ENCODE results near the gene RANBP10. TPM values are rescaled to one million over a fixed set of nuclear protein-coding genes. Genes with fewer than 3 reads are reported as not detected.

Gene RANBP10
- total and polyA plus RNA-seq, 2 experiments from 2014 or later, result 9.0 to 13.6 TPM

DNA sequence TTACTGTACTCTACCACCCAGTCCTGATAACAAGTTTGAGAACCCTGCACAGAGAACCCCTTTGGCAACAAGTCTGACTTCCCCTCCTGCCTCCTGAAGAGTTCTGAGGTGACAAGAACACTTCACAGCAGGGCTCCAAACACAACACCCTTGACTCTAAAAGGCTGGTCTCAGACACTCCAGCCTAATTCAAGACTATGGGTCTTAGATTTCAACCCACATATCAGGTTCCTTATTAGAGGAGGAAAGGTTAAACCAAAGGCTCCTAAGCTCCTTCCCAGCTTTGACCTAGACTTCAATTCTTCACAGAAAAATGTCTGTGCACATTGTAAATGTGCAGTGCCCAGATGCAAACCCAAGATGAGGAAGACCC, 23.0 kb downstream of the RANBP10 start:
- H3K36me3 ChIP-seq (ENCODE audit: insufficient read depth), result no peaks in the 10 kb centered on the region
- peaks cover 24% of the 10 kb centered on the region; the same call in 1 of the 2 replicates for H3K79me2 ChIP-seq (replicated peaks; ENCODE audit: insufficient read depth)
- H3K9me2 ChIP-seq (ENCODE audit: insufficient read depth), result no peaks in the 10 kb centered on the region
- DNase-seq (ENCODE audit: low spot score) (no peak), ATAC-seq (no peak)
- no peak overlapping the region for H3K27ac Mint-ChIP-seq
- no peak overlapping the region for H2AFZ ChIP-seq
- no peaks in the 10 kb centered on the region for H3K27me3 ChIP-seq (ENCODE audit: insufficient read depth)
- H3K9me3 Mint-ChIP-seq, result no peaks in the 10 kb centered on the region
- H3K4me3 Mint-ChIP-seq, result no peak overlapping the region
- no peak overlapping the region for H3K27ac ChIP-seq (ENCODE audit: low read depth)
- no peaks in the 10 kb centered on the region; the same call in 1 of the 3 replicates for H3K36me3 Mint-ChIP-seq (ENCODE audit: low read depth)
- H3K27me3 Mint-ChIP-seq (ENCODE audit: insufficient read depth, low read depth, poor library complexity), result peaks cover 2% of the 10 kb centered on the region
- no peaks in the 10 kb centered on the region for H3F3A ChIP-seq (replicated peaks; ENCODE audit: low read depth)
- no peak overlapping the region for H3K4me3 ChIP-seq
- H3K4me1 Mint-ChIP-seq, result peaks cover 2% of the 10 kb centered on the region; the same call in 1 of the 3 replicates
- TF ChIP-seq REST (IDR thresholded peaks at IDR 0.05; ENCODE audit: unreplicated experiment) (no peak), NANOG (IDR thresholded peaks at IDR 0.05; ENCODE audit: borderline replicate concordance) (no peak), ZNF114 (CRISPR knock-in tag; IDR thresholded peaks at IDR 0.05) (no peak), CREB1 (CRISPR knock-in tag; IDR thresholded peaks at IDR 0.05; ENCODE audit: low read depth) (no peak), EZH2 (IDR thresholded peaks at IDR 0.05; ENCODE audit: low read depth, unreplicated experiment) (no peak), EZH2phosphoT487 (IDR thresholded peaks at IDR 0.05; ENCODE audit: unreplicated experiment) (no peak), ZNF331 (CRISPR knock-in tag; IDR thresholded peaks at IDR 0.05; ENCODE audit: low read depth) (no peak), STAT1 (IDR thresholded peaks at IDR 0.05; ENCODE audit: unreplicated experiment) (no peak)
- TF ChIP-seq, protein P1, sequence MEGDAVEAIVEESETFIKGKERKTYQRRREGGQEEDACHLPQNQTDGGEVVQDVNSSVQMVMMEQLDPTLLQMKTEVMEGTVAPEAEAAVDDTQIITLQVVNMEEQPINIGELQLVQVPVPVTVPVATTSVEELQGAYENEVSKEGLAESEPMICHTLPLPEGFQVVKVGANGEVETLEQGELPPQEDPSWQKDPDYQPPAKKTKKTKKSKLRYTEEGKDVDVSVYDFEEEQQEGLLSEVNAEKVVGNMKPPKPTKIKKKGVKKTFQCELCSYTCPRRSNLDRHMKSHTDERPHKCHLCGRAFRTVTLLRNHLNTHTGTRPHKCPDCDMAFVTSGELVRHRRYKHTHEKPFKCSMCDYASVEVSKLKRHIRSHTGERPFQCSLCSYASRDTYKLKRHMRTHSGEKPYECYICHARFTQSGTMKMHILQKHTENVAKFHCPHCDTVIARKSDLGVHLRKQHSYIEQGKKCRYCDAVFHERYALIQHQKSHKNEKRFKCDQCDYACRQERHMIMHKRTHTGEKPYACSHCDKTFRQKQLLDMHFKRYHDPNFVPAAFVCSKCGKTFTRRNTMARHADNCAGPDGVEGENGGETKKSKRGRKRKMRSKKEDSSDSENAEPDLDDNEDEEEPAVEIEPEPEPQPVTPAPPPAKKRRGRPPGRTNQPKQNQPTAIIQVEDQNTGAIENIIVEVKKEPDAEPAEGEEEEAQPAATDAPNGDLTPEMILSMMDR (conservative IDR thresholded peaks at IDR 0.05; ENCODE audit: low read depth in 2 of 2), result no peak
- H4K20me1 ChIP-seq (replicated peaks; ENCODE audit: insufficient read depth), result peaks cover 4% of the 10 kb centered on the region; the same call in 1 of the 2 replicates
- no peak overlapping the region for H3K4me2 ChIP-seq
- no peaks in the 10 kb centered on the region for H3K4me1 ChIP-seq (ENCODE audit: insufficient read depth)

DNA sequence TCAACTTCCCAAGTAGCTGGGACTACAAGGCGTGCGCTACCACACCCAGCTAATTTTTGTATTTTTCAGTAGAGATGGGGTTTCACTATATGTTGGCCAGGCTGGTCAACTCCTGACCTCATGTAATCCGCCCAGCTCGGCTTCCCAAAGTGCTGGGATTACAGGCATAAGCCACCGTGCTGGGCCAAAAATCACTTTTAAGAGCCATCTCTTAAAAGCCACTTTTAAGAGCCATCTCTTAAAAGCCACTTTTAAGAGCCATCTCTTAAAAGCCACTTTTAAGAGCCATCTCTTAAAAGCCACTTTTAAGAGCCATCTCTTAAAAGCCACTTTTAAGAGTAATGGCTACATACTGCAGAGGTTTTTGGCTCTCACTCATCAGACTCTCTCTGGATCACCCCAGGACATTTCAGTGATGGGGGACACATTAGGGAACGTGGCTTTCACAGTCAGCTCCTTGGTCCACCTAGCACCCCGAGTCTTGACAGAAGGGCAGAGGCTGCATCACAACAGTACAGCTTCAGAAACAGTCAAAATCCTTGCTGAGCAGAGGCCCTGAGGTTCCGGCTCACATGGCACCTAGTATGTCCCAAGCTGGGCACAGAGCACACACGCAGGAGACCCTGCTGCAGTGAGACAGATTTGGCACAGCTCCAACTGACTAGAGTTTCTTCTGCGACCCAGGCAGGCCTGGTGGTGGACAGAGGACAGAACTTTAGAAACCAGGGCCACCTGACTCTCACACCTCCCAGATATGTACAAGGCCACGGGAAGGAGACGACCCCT, 23.6 kb downstream of the RANBP10 start:
- DNase-seq (ENCODE audit: low spot score), result no peak
- Histone ChIP-seq H3K79me2 (replicated peaks; ENCODE audit: insufficient read depth) (peaks cover 30% of the 10 kb centered on the region), H3K9me2 (ENCODE audit: insufficient read depth) (no peaks in the 10 kb centered on the region), H3K4me1 (ENCODE audit: insufficient read depth) (no peaks in the 10 kb centered on the region), H3K27ac (ENCODE audit: low read depth) (no peak overlapping the region), H4K20me1 (replicated peaks; ENCODE audit: insufficient read depth) (peaks cover 4% of the 10 kb centered on the region; the same call in 1 of the 2 replicates), H3K4me2 (no peak overlapping the region), H3K27me3 (ENCODE audit: insufficient read depth) (no peaks in the 10 kb centered on the region), H3K36me3 (ENCODE audit: insufficient read depth) (no peaks in the 10 kb centered on the region), H3K4me3 (no peak overlapping the region), H3F3A (replicated peaks; ENCODE audit: low read depth) (no peaks in the 10 kb centered on the region), H2AFZ (no peak overlapping the region)
- H3K9me3 Mint-ChIP-seq, result no peaks in the 10 kb centered on the region
- H3K27ac Mint-ChIP-seq, result no peak overlapping the region
- peaks cover 2% of the 10 kb centered on the region; the same call in 1 of the 3 replicates for H3K4me1 Mint-ChIP-seq
- H3K36me3 Mint-ChIP-seq (ENCODE audit: low read depth), result no peaks in the 10 kb centered on the region; the same call in 1 of the 3 replicates
- H3K27me3 Mint-ChIP-seq (ENCODE audit: insufficient read depth, low read depth, poor library complexity), result peaks cover 2% of the 10 kb centered on the region
- no peak for ATAC-seq
- no peak overlapping the region for H3K4me3 Mint-ChIP-seq
- TF ChIP-seq ZNF331 (CRISPR knock-in tag; IDR thresholded peaks at IDR 0.05; ENCODE audit: low read depth) (no peak), EZH2 (IDR thresholded peaks at IDR 0.05; ENCODE audit: low read depth, unreplicated experiment) (no peak), NANOG (IDR thresholded peaks at IDR 0.05; ENCODE audit: borderline replicate concordance) (no peak), ETS1 (IDR thresholded peaks at IDR 0.05) (no peak), REST (IDR thresholded peaks at IDR 0.05; ENCODE audit: unreplicated experiment) (no peak), ZNF114 (CRISPR knock-in tag; IDR thresholded peaks at IDR 0.05) (no peak)
